A673 (cell line): ENCODE data around the gene NBEA.

Experiments
- EZH2 ChIP-seq: fragments of 200-600 bp; sonication (generic); IDR thresholded peaks from 2 replicates; pipeline ENCODE4 v1.6.1; 2017; ENCODE audit warnings: borderline replicate concordance, low read depth, mild to moderate bottlenecking, mixed read lengths, antibody characterized with exemption, low read length; ENCODE audit not compliant: poor library complexity, severe bottlenecking
- TF ChIP-seq, protein P1 (sequence below): fragments of 300-800, 200-600 bp; sonication (generic); conservative IDR thresholded peaks from 2 replicates; pipeline ENCODE4 v1.5.1; 2017; ENCODE audit warnings: low read depth, mild to moderate bottlenecking, antibody characterized with exemption, low read length, moderate library complexity, mixed read lengths

DNA sequence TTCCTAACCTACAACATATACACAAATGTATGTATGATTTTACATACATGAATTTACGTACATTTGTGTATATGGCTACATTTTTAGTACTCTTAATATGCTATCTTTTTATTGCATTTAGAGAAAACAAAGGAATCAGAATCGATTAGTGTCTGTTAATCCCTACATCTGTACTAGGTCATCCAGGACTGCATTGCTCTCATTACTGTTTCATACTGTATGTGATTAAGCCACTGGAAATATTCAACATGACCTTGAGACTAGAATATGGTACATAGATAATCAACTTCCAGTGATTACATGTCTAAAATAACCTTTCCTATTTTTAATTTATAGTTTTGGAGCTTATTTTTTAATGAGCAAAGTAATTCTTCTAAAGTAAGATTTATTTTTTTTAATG, 539.7 kb downstream of the NBEA start:
- TF ChIP-seq, protein P1, sequence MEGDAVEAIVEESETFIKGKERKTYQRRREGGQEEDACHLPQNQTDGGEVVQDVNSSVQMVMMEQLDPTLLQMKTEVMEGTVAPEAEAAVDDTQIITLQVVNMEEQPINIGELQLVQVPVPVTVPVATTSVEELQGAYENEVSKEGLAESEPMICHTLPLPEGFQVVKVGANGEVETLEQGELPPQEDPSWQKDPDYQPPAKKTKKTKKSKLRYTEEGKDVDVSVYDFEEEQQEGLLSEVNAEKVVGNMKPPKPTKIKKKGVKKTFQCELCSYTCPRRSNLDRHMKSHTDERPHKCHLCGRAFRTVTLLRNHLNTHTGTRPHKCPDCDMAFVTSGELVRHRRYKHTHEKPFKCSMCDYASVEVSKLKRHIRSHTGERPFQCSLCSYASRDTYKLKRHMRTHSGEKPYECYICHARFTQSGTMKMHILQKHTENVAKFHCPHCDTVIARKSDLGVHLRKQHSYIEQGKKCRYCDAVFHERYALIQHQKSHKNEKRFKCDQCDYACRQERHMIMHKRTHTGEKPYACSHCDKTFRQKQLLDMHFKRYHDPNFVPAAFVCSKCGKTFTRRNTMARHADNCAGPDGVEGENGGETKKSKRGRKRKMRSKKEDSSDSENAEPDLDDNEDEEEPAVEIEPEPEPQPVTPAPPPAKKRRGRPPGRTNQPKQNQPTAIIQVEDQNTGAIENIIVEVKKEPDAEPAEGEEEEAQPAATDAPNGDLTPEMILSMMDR: no peak
- TF ChIP-seq EZH2: no peak
